22Rv1 (cell line): ENCODE data around the gene ETS1.

ENCODE experiments used
- CTCF ChIP-seq: fragments of 450-650 bp; IDR thresholded peaks from 2 replicates; pipeline ENCODE4 v1.5.1; 2017; ENCODE audit warnings: mild to moderate bottlenecking
- ZFX ChIP-seq: fragments of 450-650 bp; IDR thresholded peaks from 2 replicates; pipeline ENCODE4 v1.6.1; 2017; ENCODE audit warnings: antibody characterized with exemption, borderline replicate concordance

GRCh38 chr11:128473636-128474035, 113.7 kb downstream of the ETS1 start:
- TF ChIP-seq CTCF (no peak), ZFX (no peak)
